Coronary artery (tissue), 2 donors: ENCODE measurements around the gene FAIM2.

ENCODE experiments used
- DNase-seq: peaks from one replicate; pipeline ENCODE4 v3.0.0-alpha.2; 2017; ENCODE audit warnings: low spot score
- H3K27ac ChIP-seq, 2 donors: fragments of 200-600 bp; sonication (generic); one replicate each; pipeline ENCODE4 v1.5.1; 2016 to 2019
- H3K4me3 ChIP-seq: fragments of 200-600 bp; sonication (generic); 2 replicates; pipeline ENCODE4 v1.5.1; 2016; ENCODE audit warnings: mild to moderate bottlenecking, moderate library complexity
- CTCF ChIP-seq: fragments of 200-600 bp; sonication (generic); IDR thresholded peaks from one replicate; pipeline ENCODE4 v1.5.1; 2019; ENCODE audit warnings: antibody characterized with exemption

The FAIM2 gene

GRCh38 chr12:49838973-49839633 is 64.6 kb downstream of the FAIM2 start:
- Histone ChIP-seq H3K27ac (no peak overlapping the region), H3K4me3 (no peak overlapping the region)
- peak; percentile 38 for TF ChIP-seq CTCF
- DNase-seq: no peak

- DNase-seq: no peak
- no peak overlapping the region for H3K27ac ChIP-seq
- H3K4me3 ChIP-seq: no peak overlapping the region
- TF ChIP-seq CTCF: no peak
Observed at GRCh38 chr12:49832836-49833421, 70.8 kb downstream of the FAIM2 start.

GRCh38 chr12:49831717-49832116 is 72.0 kb downstream of the FAIM2 start:
- no peak for DNase-seq
- no peak for TF ChIP-seq CTCF
- Histone ChIP-seq H3K4me3 (no peak overlapping the region), H3K27ac (no peak overlapping the region)

- H3K4me3 ChIP-seq: peak within 1 kb of the TSS; percentile 100
- no peak for TF ChIP-seq CTCF
- peak within 1 kb of the TSS; percentile 90 to 100 for H3K27ac ChIP-seq
- DNase-seq: peak; percentile 98
Observed at GRCh38 chr12:49828133-49829091, 75.3 kb downstream of the FAIM2 start, which contains the start of gene NCKAP5L. Gene NCKAP5L, minus strand, starts transcription at chr12:49828413. Its CDS starts 24,369 bp downstream, at chr12:49804044.

GRCh38 chr12:49827401-49828099 is 76.2 kb downstream of the FAIM2 start:
- peak overlapping the region; percentile 90 to 100 for H3K27ac ChIP-seq
- H3K4me3 ChIP-seq: peak overlapping the region; percentile 100
- peak; percentile 81 for DNase-seq
- TF ChIP-seq CTCF: no peak

- Histone ChIP-seq H3K4me3 (peak overlapping the region; percentile 100), H3K27ac (peak overlapping the region; percentile 90 to 100)
- no peak for DNase-seq
- no peak for TF ChIP-seq CTCF
Observed at GRCh38 chr12:49827051-49827400, 76.7 kb downstream of the FAIM2 start.
